HG02763 (cell line): ENCODE data around the gene MTHFSD.

ENCODE experiments used
- ATAC-seq: cut with Tn5 transposase; IDR thresholded peaks from one replicate; pipeline ENCODE4 v1.9.1; 2021; ENCODE audit warnings: mild to moderate bottlenecking, moderate library complexity; ENCODE audit not compliant: unreplicated experiment

Gene MTHFSD

DNA sequence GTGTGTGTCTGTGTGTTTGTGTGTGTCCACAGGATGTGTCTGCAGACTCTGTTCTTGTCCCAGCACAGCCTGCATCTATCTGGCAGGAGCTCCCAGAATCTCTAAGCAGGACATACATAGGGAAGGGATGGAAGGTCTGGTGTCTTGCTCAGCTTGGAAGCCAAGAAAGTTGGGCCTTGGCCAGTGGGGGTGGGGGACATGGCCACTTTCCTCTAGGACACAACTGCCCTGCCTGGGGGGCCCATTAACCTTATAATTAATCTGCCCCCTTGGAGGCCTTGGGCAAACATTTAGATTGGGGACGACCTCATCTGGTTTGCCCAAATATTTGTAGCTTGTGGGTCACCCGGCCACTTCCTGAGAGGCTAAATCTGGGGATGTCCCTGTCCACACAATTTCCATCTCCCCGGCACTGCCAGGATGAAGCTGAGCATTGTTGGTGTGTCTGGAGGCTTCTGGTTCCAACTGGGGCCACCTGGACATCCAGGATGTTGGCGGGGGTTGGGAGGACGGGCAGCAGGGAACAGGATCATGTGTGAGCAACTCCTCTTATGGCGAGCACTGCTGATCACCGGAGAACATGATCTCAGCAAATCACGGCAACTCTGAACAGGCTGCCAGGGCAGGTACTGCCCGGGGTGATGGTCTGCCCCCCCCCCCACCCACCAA is 61.9 kb downstream of the MTHFSD start:
- no peak for ATAC-seq

DNA sequence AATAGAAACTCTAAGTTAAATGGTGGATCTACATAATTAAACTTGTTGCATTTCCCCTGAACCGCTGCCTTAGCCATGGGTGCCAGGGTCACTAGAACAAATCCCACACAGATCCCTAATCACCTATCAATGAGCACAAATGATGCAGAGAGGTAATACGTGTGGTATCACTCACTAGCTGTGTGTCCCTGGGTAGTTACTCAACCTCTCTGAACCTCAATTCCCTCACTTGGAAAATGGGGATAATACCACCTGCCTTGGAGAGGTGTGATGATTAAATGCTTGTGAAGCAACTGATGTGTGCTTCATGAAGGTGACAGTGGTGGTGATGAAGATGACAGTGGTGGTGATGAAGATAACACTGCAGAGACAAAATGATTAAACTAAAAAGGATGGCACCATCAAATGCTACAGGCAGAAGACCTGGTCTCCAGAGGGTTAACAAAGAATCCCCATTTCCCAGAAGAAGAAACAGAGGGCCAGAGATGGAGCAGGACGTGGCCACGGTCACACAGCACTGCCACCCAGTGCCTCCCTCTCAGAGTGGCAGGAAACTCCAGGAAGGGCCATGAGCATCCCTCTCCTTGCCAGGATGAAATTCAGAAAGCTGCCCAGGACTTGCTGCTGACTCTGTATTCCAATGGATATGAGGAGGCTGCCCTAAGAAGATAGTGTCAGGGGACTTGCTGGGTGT is 62.6 kb downstream of the MTHFSD start:
- ATAC-seq: no peak

DNA sequence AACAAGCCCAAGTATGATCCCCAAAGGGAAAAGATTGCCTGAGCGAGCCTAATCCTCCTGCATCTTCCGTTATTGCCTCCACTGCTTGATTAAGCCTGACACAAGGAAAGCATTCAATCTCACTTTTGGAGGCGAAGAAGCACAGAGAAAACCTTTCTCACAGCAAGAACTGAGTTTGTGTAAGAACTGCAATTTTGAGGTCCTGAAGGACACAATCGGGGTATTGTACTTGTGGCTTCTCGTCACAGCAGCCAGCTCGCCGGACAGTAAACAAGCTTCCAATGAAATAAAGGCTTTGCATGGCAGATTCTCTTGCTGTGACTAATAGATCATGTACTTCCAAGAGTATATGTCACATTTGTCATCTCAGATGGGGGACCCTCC is 63.4 kb downstream of the MTHFSD start:
- no peak for ATAC-seq

DNA sequence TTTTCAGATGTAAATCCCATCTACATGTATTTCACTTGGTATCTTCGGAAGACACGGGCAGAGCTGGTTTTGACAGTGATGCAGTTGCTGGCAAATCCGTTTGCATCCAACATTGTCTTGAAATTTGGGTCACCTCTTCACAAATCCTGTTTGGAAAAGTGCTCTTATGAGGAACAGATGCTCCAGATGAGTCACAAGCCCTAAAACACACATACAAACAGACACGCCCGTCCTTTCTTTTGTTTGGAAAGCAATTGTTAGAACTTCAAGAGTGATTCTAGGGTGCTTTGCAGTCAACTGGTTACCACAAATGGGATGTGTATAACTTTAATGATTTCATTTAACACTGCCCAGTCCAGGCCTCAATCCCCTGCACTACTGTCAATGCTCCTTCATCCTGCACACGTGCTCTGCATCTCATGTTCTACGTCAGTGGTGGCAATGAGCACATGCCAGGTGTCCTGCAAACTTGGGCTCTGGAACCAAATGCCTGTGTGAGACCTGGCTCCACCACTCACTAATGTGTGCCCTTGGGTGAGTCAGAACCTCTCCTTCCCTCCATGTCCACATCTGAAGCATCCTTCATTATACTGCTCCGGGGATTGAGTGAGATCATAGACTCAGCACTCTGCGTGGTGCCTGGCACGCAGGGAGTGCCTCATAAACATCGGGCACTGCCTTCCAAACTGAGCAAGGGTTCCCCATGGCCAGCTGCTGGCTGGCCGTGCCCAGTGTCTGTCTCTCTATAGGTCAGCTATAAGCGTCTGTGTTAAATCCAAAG is 64.0 kb downstream of the MTHFSD start:
- ATAC-seq: no peak

DNA sequence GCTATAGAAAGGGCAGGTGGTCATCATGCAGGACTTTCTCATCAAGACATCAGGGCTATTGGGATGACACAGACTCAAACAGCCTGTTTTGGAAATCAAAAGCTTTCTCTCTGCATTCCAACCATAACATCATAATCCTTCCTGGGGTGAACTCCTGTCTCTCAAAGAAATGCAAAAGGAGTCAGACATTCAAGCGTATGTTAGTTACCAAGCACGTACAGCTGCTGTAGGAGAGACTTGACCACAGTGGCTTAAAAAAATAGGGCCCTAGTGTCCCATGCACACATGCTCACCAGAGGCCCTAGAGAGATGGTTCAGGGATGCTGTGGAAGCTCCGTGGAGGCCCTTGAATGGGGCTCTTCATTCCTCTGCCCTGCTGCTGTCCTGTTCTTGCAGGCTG is 69.3 kb downstream of the MTHFSD start:
- no peak for ATAC-seq

DNA sequence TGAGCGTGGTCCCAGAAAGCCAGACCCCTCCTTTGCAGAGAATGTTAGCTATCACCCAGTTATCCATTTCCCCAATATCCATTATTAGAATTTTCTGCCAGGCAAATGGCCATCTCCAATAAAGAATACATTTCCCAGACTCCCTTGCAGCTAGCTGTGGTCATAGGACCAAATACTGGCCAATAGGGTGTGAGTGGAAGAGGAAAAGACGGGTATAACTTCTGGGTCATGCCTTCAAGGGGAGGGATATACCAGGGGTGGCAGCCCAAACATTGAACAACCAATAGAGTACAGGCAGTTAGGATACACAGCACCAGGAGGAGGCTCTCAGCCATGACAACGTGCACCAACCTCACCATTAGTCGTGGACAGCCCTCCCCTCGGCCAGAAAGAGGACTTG is 70.8 kb downstream of the MTHFSD start:
- no peak for ATAC-seq

DNA sequence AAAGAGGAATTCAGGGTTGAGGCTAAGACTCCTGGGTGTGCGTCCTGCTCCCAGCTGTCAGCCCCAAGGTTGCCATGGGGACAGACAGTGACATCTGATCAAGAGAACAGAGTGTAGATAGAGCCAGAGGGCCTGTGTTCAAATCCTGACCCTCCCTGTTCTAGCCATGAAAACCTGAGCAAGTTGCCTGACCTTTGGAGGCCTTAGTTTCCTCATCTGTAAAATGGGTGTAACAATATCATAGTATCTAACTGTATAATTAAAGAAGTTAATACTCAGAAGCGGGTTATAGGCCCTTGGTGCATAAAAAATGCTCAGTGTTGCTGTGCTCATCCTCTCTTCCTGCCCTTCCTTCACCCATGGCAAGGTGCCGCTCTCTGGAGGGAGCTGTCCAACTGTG is 73.4 kb downstream of the MTHFSD start:
- ATAC-seq: no peak

DNA sequence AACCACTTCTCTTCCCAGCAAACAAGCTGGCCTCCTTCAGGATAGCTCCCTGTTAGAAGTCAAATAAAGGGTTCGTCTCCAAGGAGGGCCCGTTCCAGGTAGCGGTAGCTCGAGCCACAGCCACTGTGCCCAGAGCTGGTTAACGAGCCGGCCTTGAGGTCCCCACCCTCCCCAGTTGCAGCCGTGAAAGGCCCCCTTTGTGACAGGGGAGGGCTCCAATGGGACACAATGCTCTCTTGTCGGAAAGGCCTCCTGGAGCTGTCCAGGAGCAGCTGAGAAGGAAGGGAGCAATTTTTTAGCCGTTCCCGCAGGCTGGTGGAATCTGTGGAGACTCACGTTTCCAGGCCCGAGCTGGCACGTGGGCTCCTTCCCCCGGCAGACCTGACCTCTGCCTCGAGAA is 74.6 kb downstream of the MTHFSD start:
- ATAC-seq: no peak
